OCI-LY3 (cell line): ENCODE data around the gene GOLT1A.

Experiments
- EZH2phosphoT487 ChIP-seq: fragments of 200-600 bp; shearing (Covaris generic); IDR thresholded peaks from 2 replicates; pipeline ENCODE4 v1.6.1; 2018; ENCODE audit warnings: antibody characterized with exemption, mixed run types, low read depth
- TF ChIP-seq, protein P1 (sequence below): fragments of 200-600, 300-600 bp; sonication (generic); IDR thresholded peaks from 2 replicates; pipeline ENCODE4 v1.5.1; 2014; ENCODE audit warnings: antibody characterized with exemption, low read length, low read depth

DNA sequence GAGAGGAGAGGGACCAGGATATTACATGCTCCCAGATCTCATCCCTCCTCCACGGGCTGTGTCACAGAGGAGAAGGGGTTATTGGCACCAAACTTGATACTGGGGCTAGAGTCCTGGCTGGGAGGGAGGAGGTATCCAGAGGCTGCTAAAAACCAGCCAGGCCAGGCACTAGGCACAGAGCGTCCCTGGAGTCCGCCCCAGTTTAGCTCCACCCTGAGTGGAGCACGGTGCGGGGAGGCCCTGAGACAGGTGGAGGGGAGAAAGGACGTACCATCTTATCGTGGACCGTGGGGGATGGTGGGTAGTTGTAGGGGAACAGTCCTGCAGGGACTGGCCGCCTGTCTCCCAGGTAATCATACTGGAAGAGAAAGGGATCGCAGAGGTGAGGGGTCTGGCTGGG, 42.7 kb upstream of the GOLT1A start:
- TF ChIP-seq, protein P1, sequence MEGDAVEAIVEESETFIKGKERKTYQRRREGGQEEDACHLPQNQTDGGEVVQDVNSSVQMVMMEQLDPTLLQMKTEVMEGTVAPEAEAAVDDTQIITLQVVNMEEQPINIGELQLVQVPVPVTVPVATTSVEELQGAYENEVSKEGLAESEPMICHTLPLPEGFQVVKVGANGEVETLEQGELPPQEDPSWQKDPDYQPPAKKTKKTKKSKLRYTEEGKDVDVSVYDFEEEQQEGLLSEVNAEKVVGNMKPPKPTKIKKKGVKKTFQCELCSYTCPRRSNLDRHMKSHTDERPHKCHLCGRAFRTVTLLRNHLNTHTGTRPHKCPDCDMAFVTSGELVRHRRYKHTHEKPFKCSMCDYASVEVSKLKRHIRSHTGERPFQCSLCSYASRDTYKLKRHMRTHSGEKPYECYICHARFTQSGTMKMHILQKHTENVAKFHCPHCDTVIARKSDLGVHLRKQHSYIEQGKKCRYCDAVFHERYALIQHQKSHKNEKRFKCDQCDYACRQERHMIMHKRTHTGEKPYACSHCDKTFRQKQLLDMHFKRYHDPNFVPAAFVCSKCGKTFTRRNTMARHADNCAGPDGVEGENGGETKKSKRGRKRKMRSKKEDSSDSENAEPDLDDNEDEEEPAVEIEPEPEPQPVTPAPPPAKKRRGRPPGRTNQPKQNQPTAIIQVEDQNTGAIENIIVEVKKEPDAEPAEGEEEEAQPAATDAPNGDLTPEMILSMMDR: no peak
- no peak for TF ChIP-seq EZH2phosphoT487
